ENCODE measurements around the gene GNA14.

DNA sequence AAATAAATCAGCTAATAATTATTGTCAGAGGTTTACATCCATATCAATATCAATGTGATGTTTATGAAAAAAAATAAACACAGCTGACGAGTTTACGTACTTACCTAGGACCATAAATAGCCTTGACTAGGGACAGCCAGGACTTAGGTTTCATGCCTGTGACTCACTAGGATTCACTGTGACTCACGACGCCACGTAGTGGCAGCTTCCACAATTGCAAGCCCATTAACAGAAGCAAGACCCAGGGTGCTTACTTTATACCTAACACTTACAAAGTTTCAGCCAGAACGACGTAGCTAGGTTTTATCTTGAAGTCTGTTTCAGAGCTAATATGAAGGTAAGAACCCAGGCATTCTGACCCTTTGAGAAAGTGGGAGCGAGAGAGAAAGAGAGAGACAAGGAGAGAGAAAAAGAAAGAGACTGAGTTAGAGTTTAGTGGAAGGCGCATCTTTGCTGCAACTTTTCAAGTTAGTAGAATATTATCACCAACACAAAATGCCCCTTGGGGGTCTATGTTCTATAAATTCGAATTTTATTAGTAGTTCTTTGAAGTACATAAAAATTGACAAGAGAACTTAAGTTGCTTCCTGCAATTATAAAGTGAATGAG is 191.2 kb downstream of the GNA14 start:
- TF ChIP-seq, protein P1, sequence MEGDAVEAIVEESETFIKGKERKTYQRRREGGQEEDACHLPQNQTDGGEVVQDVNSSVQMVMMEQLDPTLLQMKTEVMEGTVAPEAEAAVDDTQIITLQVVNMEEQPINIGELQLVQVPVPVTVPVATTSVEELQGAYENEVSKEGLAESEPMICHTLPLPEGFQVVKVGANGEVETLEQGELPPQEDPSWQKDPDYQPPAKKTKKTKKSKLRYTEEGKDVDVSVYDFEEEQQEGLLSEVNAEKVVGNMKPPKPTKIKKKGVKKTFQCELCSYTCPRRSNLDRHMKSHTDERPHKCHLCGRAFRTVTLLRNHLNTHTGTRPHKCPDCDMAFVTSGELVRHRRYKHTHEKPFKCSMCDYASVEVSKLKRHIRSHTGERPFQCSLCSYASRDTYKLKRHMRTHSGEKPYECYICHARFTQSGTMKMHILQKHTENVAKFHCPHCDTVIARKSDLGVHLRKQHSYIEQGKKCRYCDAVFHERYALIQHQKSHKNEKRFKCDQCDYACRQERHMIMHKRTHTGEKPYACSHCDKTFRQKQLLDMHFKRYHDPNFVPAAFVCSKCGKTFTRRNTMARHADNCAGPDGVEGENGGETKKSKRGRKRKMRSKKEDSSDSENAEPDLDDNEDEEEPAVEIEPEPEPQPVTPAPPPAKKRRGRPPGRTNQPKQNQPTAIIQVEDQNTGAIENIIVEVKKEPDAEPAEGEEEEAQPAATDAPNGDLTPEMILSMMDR (conservative IDR thresholded peaks at IDR 0.05; ENCODE audit: low read length) = peak; percentile 88
- TF ChIP-seq EZH2phosphoT487 (IDR thresholded peaks at IDR 0.05; ENCODE audit: borderline replicate concordance, low read depth, low read length) = no peak

Data from OCI-LY7 (cell line).